Measurements from ENCODE around the gene ALG14. TPM values are rescaled to one million over a fixed set of nuclear protein-coding genes. Genes with fewer than 3 reads are reported as not detected.

Gene ALG14
- total RNA-seq, 4 donors from 2014 or later, result 0.53 to 1.3 (median 1.0) TPM

DNA sequence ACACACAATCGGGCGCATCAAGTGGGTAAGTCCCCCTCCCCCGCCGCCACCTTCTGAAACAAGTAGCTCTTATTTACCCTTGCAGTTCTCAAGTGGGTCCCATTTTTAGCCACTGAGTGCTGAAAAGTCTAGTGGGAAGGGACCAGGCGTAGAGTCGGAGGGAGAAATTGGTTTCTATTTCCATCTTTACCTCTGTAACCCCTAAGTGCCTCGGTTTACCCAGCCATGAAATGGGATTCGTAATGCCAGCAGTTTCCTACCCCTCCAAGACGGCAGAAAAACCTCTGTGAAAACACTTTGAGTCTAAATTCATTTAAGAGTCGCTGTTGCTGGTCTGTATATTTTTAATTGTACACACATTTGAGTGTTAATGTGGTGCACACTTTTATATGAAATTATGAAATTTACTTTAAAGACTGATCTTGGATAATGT lies 45.3 kb upstream of the ALG14 start:
- WGBS, 2 donors, result 29 to 48% methylated on average over 6 to 9 of the region's 10 CpGs
- Histone ChIP-seq H3K36me3 (no peaks in the 10 kb centered on the region), H3K27me3 (peaks cover 0 to 64% (median 0%) of the 10 kb centered on the region in 4 donors), H3K9me3 (no peaks in the 10 kb centered on the region), H3K4me1 (peaks cover 3 to 19% (median 4%) of the 10 kb centered on the region in 3 donors), H3K27ac (peak overlapping the region in 3 of 4 donors; percentile 1 to 80 (median 73)), H3K4me3 (peak overlapping the region; percentile 59 to 93 (median 70))
- no peak for DNase-seq
- no peak for TF ChIP-seq POLR2A (IDR thresholded peaks at IDR 0.05)
- TF ChIP-seq, protein P1, sequence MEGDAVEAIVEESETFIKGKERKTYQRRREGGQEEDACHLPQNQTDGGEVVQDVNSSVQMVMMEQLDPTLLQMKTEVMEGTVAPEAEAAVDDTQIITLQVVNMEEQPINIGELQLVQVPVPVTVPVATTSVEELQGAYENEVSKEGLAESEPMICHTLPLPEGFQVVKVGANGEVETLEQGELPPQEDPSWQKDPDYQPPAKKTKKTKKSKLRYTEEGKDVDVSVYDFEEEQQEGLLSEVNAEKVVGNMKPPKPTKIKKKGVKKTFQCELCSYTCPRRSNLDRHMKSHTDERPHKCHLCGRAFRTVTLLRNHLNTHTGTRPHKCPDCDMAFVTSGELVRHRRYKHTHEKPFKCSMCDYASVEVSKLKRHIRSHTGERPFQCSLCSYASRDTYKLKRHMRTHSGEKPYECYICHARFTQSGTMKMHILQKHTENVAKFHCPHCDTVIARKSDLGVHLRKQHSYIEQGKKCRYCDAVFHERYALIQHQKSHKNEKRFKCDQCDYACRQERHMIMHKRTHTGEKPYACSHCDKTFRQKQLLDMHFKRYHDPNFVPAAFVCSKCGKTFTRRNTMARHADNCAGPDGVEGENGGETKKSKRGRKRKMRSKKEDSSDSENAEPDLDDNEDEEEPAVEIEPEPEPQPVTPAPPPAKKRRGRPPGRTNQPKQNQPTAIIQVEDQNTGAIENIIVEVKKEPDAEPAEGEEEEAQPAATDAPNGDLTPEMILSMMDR (IDR thresholded peaks at IDR 0.05), result no peak
- intact Hi-C loops (cut with DNase I), result no loop called here

- Histone ChIP-seq H3K27ac (peak within 1 kb of the TSS; percentile 35 to 80 (median 57)), H3K27me3 (peaks cover 0 to 59% (median 0%) of the 10 kb centered on the region in 4 donors), H3K4me3 (peak within 1 kb of the TSS; percentile 59 to 93 (median 70)), H3K9me3 (no peaks in the 10 kb centered on the region), H3K36me3 (no peaks in the 10 kb centered on the region), H3K4me1 (peaks cover 3 to 19% (median 4%) of the 10 kb centered on the region in 3 donors)
- no peak for TF ChIP-seq POLR2A (IDR thresholded peaks at IDR 0.05)
- TF ChIP-seq, protein P1 (IDR thresholded peaks at IDR 0.05), result no peak
- 0% methylated on average over 1 to 8 of the region's 108 CpGs for WGBS, 2 donors
- DNase-seq, result no peak
- intact Hi-C loops (cut with DNase I), result no loop called here
Measured at GRCh38 chr1:95117207-95118066, 44.7 kb upstream of the ALG14 start, which contains the start of gene TLCD4. Gene TLCD4, plus strand, starts transcription at chr1:95117355. Its CDS starts 26,547 bp downstream, at chr1:95143902.

- Histone ChIP-seq H3K27ac (peak overlapping the region in 3 of 4 donors; percentile 35 to 80 (median 73)), H3K36me3 (no peaks in the 10 kb centered on the region), H3K4me3 (peak overlapping the region; percentile 59 to 93 (median 70)), H3K4me1 (peaks cover 3 to 19% (median 4%) of the 10 kb centered on the region in 3 donors), H3K9me3 (no peaks in the 10 kb centered on the region), H3K27me3 (peaks cover 0 to 57% (median 0%) of the 10 kb centered on the region in 4 donors)
- WGBS, 2 donors, result 1 to 2% methylated on average over 15 of the region's 17 CpGs
- DNase-seq, result no peak
- TF ChIP-seq, protein P1 (IDR thresholded peaks at IDR 0.05), result peak; percentile 28 to 54 (median 45)
- TF ChIP-seq POLR2A (IDR thresholded peaks at IDR 0.05), result no peak
- intact Hi-C loops (cut with DNase I), result no loop called here
Measured at GRCh38 chr1:95116580-95117206, 43.9 kb upstream of the ALG14 start.

DNA sequence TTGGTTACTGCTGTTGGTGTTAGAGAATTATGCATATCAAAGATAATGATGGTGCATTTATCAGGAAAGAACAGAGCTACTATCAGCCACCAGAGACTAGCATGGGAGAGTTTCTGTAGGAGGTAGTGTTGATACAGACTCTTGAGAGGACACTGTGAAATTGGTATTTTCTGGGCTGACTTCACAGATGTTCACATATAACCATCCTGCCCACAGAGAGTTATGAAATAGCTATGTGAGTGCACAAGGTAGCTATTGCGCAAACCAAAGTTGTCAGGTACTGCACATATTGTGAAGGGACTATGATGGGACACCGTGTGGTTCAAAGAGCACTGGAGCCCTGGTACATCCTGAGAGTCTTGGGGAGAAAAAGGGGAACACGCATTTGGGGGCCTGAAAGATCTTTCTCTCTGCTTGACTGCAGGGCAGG lies 43.0 kb upstream of the ALG14 start:
- no peaks in the 10 kb centered on the region for H3K36me3 ChIP-seq
- no peak overlapping the region for H3K27ac ChIP-seq
- WGBS, 2 donors, result 77 to 88% methylated on average over 3 of the region's 3 CpGs
- TF ChIP-seq, protein P1 (IDR thresholded peaks at IDR 0.05), result no peak
- no peak for TF ChIP-seq POLR2A (IDR thresholded peaks at IDR 0.05)
- no peak overlapping the region for H3K4me3 ChIP-seq
- intact Hi-C loops (cut with DNase I), result no loop called here
- H3K4me1 ChIP-seq, result peaks cover 3 to 19% (median 4%) of the 10 kb centered on the region in 3 donors
- H3K27me3 ChIP-seq, result peaks cover 0 to 57% (median 0%) of the 10 kb centered on the region in 4 donors
- no peaks in the 10 kb centered on the region for H3K9me3 ChIP-seq
- no peak for DNase-seq

Data from esophagus squamous epithelium (tissue), 5 donors.